WTC11 (cell line): ENCODE measurements around the gene MAP6. TPM values are rescaled to one million over a fixed set of nuclear protein-coding genes. Genes with fewer than 3 reads are reported as not detected.

Experiments used
- ATAC-seq: fragments of 200-7000 bp; cut with Tn5 transposase; 2 replicates; pipeline ENCODE4 v1.10.0; 2021; ENCODE audit warnings: mild to moderate bottlenecking, moderate library complexity
- CTCF ChIA-PET: fragments of 300-600 bp; sonication (Branson Sonifier 250); formaldehyde crosslinking; loops from one replicate; lab custom pipeline; 2021; ENCODE audit warnings: antibody characterized with exemption; lab: Charles Lee
- POLR2A ChIA-PET: fragments of 350-600 bp; sonication (Branson Sonifier 250); formaldehyde crosslinking; loops from one replicate; lab custom pipeline; 2021; ENCODE audit warnings: antibody characterized with exemption; lab: Charles Lee
- DNase-seq: peaks from one replicate; pipeline ENCODE4 v3.0.0; 2021; ENCODE audit warnings: low spot score
- H3K27ac Mint-ChIP-seq: 2 replicates; pipeline ENCODE4 v1.8.0; 2021; ENCODE audit warnings: mixed read lengths
- H3K27me3 Mint-ChIP-seq: 2 replicates; pipeline ENCODE4 v1.8.0; 2021; ENCODE audit warnings: low read depth, mild to moderate bottlenecking, moderate library complexity, mixed read lengths
- H3K36me3 Mint-ChIP-seq: 2 replicates; pipeline ENCODE4 v1.8.0; 2021; ENCODE audit warnings: mixed read lengths
- H3K4me1 Mint-ChIP-seq: 2 replicates; pipeline ENCODE4 v1.8.0; 2022; ENCODE audit warnings: mixed read lengths
- H3K4me3 Mint-ChIP-seq: 2 replicates; pipeline ENCODE4 v1.8.0; 2021; ENCODE audit warnings: mild to moderate bottlenecking, moderate library complexity, mixed read lengths
- H3K9me3 Mint-ChIP-seq: 2 replicates; pipeline ENCODE4 v1.8.0; 2021; ENCODE audit warnings: mixed read lengths
- AFF4 ChIP-seq: sonication (generic); formaldehyde crosslinking; IDR thresholded peaks from 2 replicates; pipeline ENCODE4 v1.8.1; 2023; ENCODE audit warnings: mild to moderate bottlenecking, missing genetic modification reagents, borderline replicate concordance
- ATF2 ChIP-seq: sonication (generic); formaldehyde crosslinking; IDR thresholded peaks from 2 replicates; pipeline ENCODE4 v1.8.1; 2022; ENCODE audit warnings: low read depth, missing genetic modification reagents, borderline replicate concordance
- EMX1 ChIP-seq: fragments of 250-450 bp; sonication (Bioruptor Pico); IDR thresholded peaks from 2 replicates; pipeline ENCODE4 v1.8.0; 2021; ENCODE audit warnings: mild to moderate bottlenecking
- GRHL2 ChIP-seq: fragments of 250-450 bp; sonication (Bioruptor Pico); IDR thresholded peaks from 2 replicates; pipeline ENCODE4 v1.8.0; 2022; ENCODE audit warnings: mild to moderate bottlenecking, moderate library complexity; ENCODE audit not compliant: insufficient replicate concordance, severe bottlenecking
- IRF1 ChIP-seq: sonication (generic); formaldehyde crosslinking; IDR thresholded peaks from 2 replicates; pipeline ENCODE4 v1.8.0; 2023; ENCODE audit warnings: missing genetic modification reagents
- JUN ChIP-seq: sonication (generic); formaldehyde crosslinking; IDR thresholded peaks from 2 replicates; pipeline ENCODE4 v1.8.0; 2023; ENCODE audit warnings: mild to moderate bottlenecking, missing genetic modification reagents
- KAT7 ChIP-seq: sonication (generic); formaldehyde crosslinking; IDR thresholded peaks from 2 replicates; pipeline ENCODE4 v1.8.1; 2023; ENCODE audit warnings: missing genetic modification reagents, mild to moderate bottlenecking, borderline replicate concordance
- NFATC4 ChIP-seq: fragments of 250-450 bp; sonication (Bioruptor Pico); IDR thresholded peaks from 2 replicates; pipeline ENCODE4 v1.9.0; 2021; ENCODE audit warnings: mild to moderate bottlenecking
- SMAD3 ChIP-seq: sonication (generic); formaldehyde crosslinking; IDR thresholded peaks from 2 replicates; pipeline ENCODE4 v1.8.0; 2022; ENCODE audit warnings: missing genetic modification reagents, mild to moderate bottlenecking, borderline replicate concordance
- STAT6 ChIP-seq: sonication (generic); formaldehyde crosslinking; conservative IDR thresholded peaks from 2 replicates; pipeline ENCODE4 v1.8.1; 2023; ENCODE audit warnings: mild to moderate bottlenecking, low read depth, missing genetic modification reagents, moderate library complexity
- TCF7 ChIP-seq: sonication (generic); formaldehyde crosslinking; IDR thresholded peaks from 2 replicates; pipeline ENCODE4 v1.8.0; 2022; ENCODE audit warnings: mild to moderate bottlenecking, low read depth, missing genetic modification reagents, moderate library complexity
- TEAD1 ChIP-seq: sonication (generic); formaldehyde crosslinking; IDR thresholded peaks from 2 replicates; pipeline ENCODE4 v1.8.0; 2022; ENCODE audit warnings: mild to moderate bottlenecking, missing genetic modification reagents
- ZBTB43 ChIP-seq: sonication (generic); formaldehyde crosslinking; IDR thresholded peaks from 2 replicates; pipeline ENCODE4 v1.8.1; 2023; ENCODE audit warnings: mild to moderate bottlenecking, missing genetic modification reagents
- ZNF121 ChIP-seq: sonication (generic); formaldehyde crosslinking; IDR thresholded peaks from 2 replicates; pipeline ENCODE4 v1.8.0; 2023; ENCODE audit warnings: missing genetic modification reagents
- ZNF281 ChIP-seq: sonication (generic); formaldehyde crosslinking; IDR thresholded peaks from 2 replicates; pipeline ENCODE4 v1.8.0; 2023; ENCODE audit warnings: mild to moderate bottlenecking, missing genetic modification reagents
- ZNF416 ChIP-seq: fragments of 250-450 bp; sonication (Bioruptor Pico); IDR thresholded peaks from 2 replicates; pipeline ENCODE4 v1.9.0; 2021; ENCODE audit warnings: mild to moderate bottlenecking, inconsistent platforms
- ZNF512 ChIP-seq: sonication (generic); formaldehyde crosslinking; IDR thresholded peaks from 2 replicates; pipeline ENCODE4 v1.8.1; 2022; ENCODE audit warnings: missing genetic modification reagents, borderline replicate concordance
- total RNA-seq: library from RNA; stranded (reverse); gene quantifications from 3 replicates; pipeline ENCODE4 v1.2.3, GENCODE V29; 2021

MAP6 gene
- total RNA-seq, 1 experiment from 2014 or later, result 0.90 TPM

GRCh38 chr11:75542088-75542438 is 126.8 kb downstream of the MAP6 start:
- Mint-ChIP-seq H3K36me3 (no peaks in the 10 kb centered on the region), H3K27me3 (no peaks in the 10 kb centered on the region; the same call in 1 of the 2 replicates), H3K9me3 (no peaks in the 10 kb centered on the region), H3K4me3 (no peak overlapping the region), H3K4me1 (no peaks in the 10 kb centered on the region), H3K27ac (no peak overlapping the region)
- DNase-seq (no peak), ATAC-seq (no peak)
- ChIA-PET POLR2A (no interaction called here), CTCF (interaction anchor here (1.4 to 3.1 kb wide), 3 partner anchors 11 to 98 kb away, joined by 5 to 15 read pairs (median 6); partner anchors contain the start of gene GDPD5)
- TF ChIP-seq ZNF281 (CRISPR knock-in tag) (no peak), ATF2 (no peak), ZNF416 (CRISPR knock-in tag) (no peak), NFATC4 (CRISPR knock-in tag) (no peak), STAT6 (CRISPR knock-in tag) (no peak), TCF7 (CRISPR knock-in tag) (no peak), KAT7 (CRISPR knock-in tag) (no peak), IRF1 (no peak), SMAD3 (CRISPR knock-in tag) (no peak), ZNF121 (CRISPR knock-in tag) (no peak), TEAD1 (no peak), ZBTB43 (CRISPR knock-in tag) (no peak), EMX1 (CRISPR knock-in tag) (no peak), AFF4 (CRISPR knock-in tag) (no peak), GRHL2 (CRISPR knock-in tag) (no peak), ZNF512 (CRISPR knock-in tag) (no peak), JUN (CRISPR knock-in tag) (no peak)
